Type B pancreatic cell (in vitro differentiated cells): ENCODE measurements around the gene KCP. TPM values are rescaled to one million over a fixed set of nuclear protein-coding genes. Genes with fewer than 3 reads are reported as not detected.
A peak's percentile ranks its signal among the peaks of the same experiment; 100 is the strongest.

Source experiments
- DNase-seq: peaks from one replicate; pipeline ENCODE4 v3.0.0; 2021; ENCODE audit warnings: mixed read lengths; ENCODE audit not compliant: unreplicated experiment; ENCODE audit errors: extremely low spot score
- H3K27ac Mint-ChIP-seq: 2 replicates; pipeline ENCODE4 v1.8.0; 2021; ENCODE audit warnings: mild to moderate bottlenecking, mixed read lengths
- H3K27me3 Mint-ChIP-seq: 2 replicates; pipeline ENCODE4 v1.8.0; 2021; ENCODE audit warnings: mixed read lengths
- H3K36me3 Mint-ChIP-seq: 2 replicates; pipeline ENCODE4 v1.8.0; 2021; ENCODE audit warnings: mixed read lengths
- H3K4me1 Mint-ChIP-seq: one replicate; pipeline ENCODE4 v1.8.0; 2021; ENCODE audit warnings: mixed read lengths; ENCODE audit not compliant: unreplicated experiment
- H3K4me3 Mint-ChIP-seq: 2 replicates; pipeline ENCODE4 v1.8.0; 2021; ENCODE audit warnings: mild to moderate bottlenecking, mixed read lengths
- H3K9me3 Mint-ChIP-seq: 2 replicates; pipeline ENCODE4 v1.8.0; 2021; ENCODE audit warnings: mixed read lengths
- CTCF ChIP-seq: fragments of 200-600 bp; sonication (generic); conservative IDR thresholded peaks from 2 replicates; pipeline ENCODE4 v1.5.0; 2021; ENCODE audit warnings: antibody characterized with exemption, mild to moderate bottlenecking
- total RNA-seq: library from RNA; stranded (reverse); gene quantifications from 2 replicates; pipeline ENCODE4 v1.2.1, GENCODE V29; 2021; ENCODE audit warnings: low replicate concordance

KCP gene
- total RNA-seq, 1 donor from 2014 or later, result 4.2 TPM

GRCh38 chr7:128873234-128873633, 37.3 kb downstream of the KCP start:
- H3K4me1 Mint-ChIP-seq, result peaks cover 6% of the 10 kb centered on the region
- no peak for TF ChIP-seq CTCF

GRCh38 chr7:128872394-128872824, 38.1 kb downstream of the KCP start:
- no peak overlapping the region for H3K27ac Mint-ChIP-seq
- H3K4me1 Mint-ChIP-seq, result peaks cover 12% of the 10 kb centered on the region
- TF ChIP-seq CTCF, result peak; percentile 47
- H3K27me3 Mint-ChIP-seq, result peaks cover 28% of the 10 kb centered on the region
- no peaks in the 10 kb centered on the region for H3K36me3 Mint-ChIP-seq
- no peaks in the 10 kb centered on the region for H3K9me3 Mint-ChIP-seq
- no peak for DNase-seq
- H3K4me3 Mint-ChIP-seq, result no peak overlapping the region

More at GRCh38 chr7:128873234-128873633, 37.3 kb downstream of the KCP start:
- H3K27ac Mint-ChIP-seq, result no peak overlapping the region
- no peak for DNase-seq
- no peaks in the 10 kb centered on the region for H3K36me3 Mint-ChIP-seq
- H3K9me3 Mint-ChIP-seq, result no peaks in the 10 kb centered on the region
- H3K27me3 Mint-ChIP-seq, result peaks cover 24% of the 10 kb centered on the region
- H3K4me3 Mint-ChIP-seq, result no peak overlapping the region

DNA sequence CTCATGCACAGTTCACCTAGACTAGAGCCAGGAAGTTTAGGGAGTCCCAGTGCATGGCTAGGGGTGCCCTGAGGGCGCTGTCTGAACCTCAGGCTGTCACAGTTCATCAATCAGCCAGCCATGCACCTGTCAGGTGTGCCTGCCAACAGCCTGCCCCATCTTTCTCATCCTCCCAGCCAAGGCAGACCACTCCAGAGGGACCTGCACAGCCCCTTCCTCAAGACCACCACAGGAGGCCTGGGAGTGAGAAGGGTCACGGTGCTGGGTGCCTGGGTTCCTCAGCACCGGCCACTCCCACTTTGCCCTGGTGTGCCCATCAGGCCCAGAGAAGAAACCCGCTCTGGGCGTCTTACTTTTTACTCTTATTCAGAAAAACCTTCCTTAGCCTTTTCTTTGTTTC, 39.5 kb downstream of the KCP start:
- no peaks in the 10 kb centered on the region for H3K9me3 Mint-ChIP-seq
- DNase-seq, result no peak
- H3K4me1 Mint-ChIP-seq, result peaks cover 21% of the 10 kb centered on the region
- no peak for TF ChIP-seq CTCF
- peak overlapping the region; percentile 65 for H3K4me3 Mint-ChIP-seq
- no peak overlapping the region for H3K27ac Mint-ChIP-seq
- peaks cover 9% of the 10 kb centered on the region for H3K36me3 Mint-ChIP-seq
- H3K27me3 Mint-ChIP-seq, result peaks cover 32% of the 10 kb centered on the region

GRCh38 chr7:128869944-128870285, 40.6 kb downstream of the KCP start:
- no peak overlapping the region for H3K27ac Mint-ChIP-seq
- no peak for DNase-seq
- peaks cover 17% of the 10 kb centered on the region for H3K36me3 Mint-ChIP-seq
- no peaks in the 10 kb centered on the region for H3K9me3 Mint-ChIP-seq
- H3K27me3 Mint-ChIP-seq, result peaks cover 36% of the 10 kb centered on the region
- TF ChIP-seq CTCF, result no peak
- H3K4me3 Mint-ChIP-seq, result peak overlapping the region; percentile 75
- H3K4me1 Mint-ChIP-seq, result peaks cover 30% of the 10 kb centered on the region

DNA sequence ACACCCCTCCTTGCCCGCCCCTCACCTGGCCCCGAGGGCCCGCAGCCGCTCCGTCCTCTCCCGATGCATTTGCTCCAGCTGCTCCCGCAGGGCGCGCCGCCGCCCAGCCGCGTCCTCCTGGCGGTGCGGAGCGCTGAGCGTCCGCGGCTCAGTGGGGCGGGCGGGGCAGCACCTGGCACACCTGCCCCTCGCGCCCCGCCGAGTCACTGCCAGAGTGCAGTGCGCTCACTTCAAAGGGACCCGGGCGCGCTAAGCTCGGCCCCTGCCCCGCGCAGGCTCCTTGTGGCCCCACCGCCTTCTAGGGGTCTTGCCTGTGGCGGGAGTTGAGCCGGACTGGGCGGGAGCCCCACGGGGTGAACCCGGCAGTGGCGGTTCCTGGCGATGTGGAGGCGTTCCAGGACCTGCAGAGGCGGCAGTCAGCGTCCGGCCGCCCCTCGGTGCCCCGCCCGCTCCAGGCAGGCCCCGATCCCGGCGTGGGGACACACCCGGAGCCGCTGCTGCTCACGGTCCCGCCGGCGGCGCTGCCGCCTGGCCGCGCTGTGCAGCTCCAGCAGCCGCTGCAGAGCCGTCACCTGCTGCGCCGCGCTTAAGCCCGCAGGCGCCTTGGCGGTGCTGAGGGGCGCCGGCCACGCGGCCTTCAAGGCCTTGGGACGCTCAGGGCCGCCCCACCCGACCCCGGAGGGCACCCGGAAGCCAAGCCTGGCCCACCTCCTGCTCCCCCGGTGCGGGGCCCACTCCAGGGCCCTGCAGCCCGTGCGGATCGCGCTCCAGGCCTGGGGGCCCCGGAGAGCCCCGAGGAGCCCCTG, 41.2 kb downstream of the KCP start:
- peaks cover 17% of the 10 kb centered on the region for H3K36me3 Mint-ChIP-seq
- no peak for DNase-seq
- H3K4me1 Mint-ChIP-seq, result peaks cover 34% of the 10 kb centered on the region
- TF ChIP-seq CTCF, result no peak
- peak overlapping the region; percentile 65 for H3K4me3 Mint-ChIP-seq
- peaks cover 36% of the 10 kb centered on the region for H3K27me3 Mint-ChIP-seq
- no peaks in the 10 kb centered on the region for H3K9me3 Mint-ChIP-seq
- H3K27ac Mint-ChIP-seq, result no peak overlapping the region
